Measurements from ENCODE around the gene DCAF17. TPM values are rescaled to one million over a fixed set of nuclear protein-coding genes. Genes with fewer than 3 reads are reported as not detected.
"Not testable (repeated sequence)": the region's sequence is repeated elsewhere in the genome, so short reads cannot be mapped to it uniquely, and the experiment has no call there.

The DCAF17 gene
- total RNA-seq, 1 experiment from 2014 or later: 27.8 TPM

DNA sequence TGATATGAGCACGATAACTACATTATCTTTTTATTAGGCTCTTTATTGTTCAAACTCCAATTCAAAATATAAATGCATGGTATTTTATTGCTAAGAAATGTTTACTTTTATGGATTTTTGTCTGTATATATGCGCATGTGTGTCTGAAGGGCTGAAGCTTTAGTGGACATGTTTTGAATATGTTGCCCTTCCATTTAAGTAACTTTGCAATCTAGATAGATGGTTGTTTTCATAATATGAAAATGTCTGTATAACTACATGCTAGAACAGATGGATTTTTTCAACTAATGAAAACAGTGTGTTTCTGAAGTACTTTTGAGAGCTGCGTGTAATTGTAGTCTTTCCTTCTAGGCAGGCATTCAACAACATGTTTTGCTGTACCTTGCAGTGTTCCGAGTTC is 18.7 kb downstream of the DCAF17 start:
- no peak for DNase-seq (ENCODE audit: low spot score)

DNA sequence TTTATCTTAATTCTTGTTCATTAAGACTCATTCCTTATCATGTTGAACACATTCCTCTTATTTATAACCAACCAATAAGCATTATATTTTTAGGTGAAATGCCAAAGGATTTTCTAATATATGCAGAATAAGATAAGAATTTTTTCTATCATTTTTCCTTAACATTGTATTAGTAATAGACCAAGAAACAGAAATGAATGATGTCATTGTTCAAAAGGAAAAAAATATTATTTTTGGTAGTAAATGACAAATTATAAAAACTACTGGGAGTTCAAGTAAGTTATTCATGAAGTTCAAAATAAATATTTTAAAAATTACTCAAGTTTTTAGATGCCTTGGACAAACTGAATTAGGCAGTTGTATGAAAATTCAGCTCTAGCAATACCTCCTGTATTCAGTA is 25.5 kb downstream of the DCAF17 start:
- DNase-seq (ENCODE audit: low spot score): no peak

DNA sequence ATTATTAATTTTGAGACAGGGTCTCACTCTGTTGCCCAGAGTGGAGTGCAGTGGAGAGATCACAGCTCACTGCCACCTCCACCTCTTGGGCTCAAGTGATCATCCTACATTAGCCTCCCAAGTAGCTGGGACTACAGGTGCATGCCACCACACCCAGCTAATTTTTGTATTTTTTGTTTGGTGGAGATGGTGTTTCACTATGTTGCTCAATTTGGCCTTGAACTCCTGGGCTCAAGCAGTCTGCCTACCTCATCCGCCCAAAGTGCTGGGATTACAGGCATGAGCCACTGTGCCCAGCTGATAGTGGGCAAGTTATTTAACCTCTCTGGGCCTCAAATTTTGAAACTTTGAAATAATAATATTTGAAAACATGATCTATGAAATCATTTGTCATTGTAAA is 26.5 kb downstream of the DCAF17 start:
- DNase-seq (ENCODE audit: low spot score): no peak

DNA sequence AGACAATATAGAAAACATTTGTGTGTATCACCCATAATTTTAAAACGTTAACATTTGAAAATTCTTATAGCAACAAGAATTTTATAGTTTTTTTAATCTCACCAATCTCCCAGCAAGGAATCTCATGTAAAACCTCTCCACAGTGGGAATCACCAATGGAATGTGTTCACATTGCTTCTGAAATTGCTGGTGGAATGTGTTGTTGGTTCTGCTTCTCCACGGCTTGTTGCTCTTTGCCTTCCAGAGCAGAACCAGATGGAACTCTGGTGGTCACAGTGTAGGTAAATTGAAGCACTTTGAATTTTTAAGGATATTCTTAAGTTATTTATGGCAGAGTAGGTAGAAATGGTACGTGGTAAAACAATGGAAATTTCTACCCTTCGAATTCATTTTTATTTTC is 35.1 kb downstream of the DCAF17 start:
- DNase-seq (ENCODE audit: low spot score): no peak

DNA sequence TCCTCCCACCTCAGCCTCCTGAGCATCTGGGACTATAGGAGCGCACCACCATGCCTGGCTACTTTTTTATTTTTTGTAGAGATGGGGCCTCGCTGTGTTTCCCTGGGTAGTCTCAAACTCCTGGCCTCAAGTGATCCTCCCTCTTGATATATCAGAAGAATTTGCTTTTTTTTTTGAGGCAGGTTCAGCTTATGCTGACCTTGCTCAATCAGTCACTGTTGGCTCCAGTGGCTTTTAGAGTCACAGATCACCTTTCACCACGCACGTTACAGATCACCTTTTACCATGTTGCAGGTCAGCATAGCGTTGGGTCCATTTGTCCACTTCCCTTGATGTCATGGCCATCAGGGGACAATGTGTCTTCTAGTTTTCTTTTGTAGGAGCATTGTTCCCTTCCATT is 36.1 kb downstream of the DCAF17 start:
- no peak for DNase-seq (ENCODE audit: low spot score)

DNA sequence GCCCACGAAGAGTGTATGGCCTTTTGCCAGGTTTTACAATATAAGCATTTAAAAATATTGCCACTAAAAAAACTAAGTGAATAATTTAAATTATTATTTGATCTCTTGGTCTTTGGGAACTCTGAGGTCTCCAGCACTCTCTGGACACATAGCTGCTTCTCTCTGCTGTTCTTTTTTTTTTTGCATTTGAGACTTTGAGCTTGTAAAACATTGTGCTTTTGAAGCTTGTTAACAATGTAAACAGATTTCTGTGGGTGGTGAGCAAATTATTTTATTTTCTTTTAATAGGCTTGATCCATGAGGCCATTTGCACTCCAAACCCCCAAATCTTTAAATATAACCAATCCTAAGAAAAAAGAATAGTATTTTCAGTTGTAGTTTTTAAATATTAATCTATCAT is 42.0 kb downstream of the DCAF17 start:
- no peak for DNase-seq (ENCODE audit: low spot score)

DNA sequence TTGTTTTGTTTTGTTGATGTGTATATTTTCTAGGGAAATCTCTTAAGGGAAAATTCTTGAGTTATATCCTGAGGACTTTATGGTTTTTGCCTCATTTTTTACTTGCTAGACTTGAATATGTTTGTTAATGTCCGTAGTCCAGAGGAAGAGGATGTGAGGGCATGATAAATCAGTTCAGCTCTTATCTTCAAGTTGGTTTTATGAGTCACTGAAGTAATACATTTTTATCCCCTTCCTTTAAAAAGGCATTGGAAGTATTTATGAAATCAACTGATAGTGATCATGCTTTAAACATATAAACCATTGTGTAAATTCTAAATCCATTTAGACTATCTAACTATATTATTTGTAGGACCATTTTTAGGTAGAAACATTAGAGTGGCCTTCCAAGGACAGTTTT is 44.3 kb downstream of the DCAF17 start:
- peak; percentile 42 for DNase-seq (ENCODE audit: low spot score)

DNA sequence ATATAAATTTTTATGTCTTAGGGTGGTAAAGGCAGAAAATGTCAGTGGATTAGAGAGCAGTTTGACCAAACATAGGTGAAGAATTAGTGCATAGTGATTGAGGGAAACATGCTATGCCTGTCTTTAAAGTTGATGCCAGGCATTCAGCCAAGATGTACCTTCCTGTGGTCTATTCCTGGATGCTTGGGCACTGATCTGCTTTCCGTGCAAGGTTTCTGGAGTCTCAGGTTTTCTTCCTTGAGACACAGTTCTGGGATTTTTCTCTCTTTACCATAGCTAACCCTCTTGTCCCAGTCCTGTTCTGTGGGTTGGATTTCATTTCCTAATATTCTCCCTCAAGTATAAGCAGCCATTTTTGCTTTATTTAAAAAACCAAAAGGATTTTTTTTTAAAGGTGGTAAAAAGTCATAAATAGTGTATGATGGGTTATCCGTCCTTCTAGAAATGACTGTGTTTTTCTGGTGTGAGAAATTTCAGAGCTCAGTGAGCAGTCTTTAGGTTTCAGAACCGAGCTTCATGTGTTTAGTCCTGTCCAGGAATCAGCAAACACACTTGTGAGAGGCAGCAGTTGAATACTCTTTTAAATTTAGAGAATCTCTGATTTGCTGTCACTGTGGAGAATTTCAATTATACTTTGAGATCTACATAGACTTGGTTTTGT is 45.3 kb downstream of the DCAF17 start:
- DNase-seq (ENCODE audit: low spot score): peak; percentile 13

DNA sequence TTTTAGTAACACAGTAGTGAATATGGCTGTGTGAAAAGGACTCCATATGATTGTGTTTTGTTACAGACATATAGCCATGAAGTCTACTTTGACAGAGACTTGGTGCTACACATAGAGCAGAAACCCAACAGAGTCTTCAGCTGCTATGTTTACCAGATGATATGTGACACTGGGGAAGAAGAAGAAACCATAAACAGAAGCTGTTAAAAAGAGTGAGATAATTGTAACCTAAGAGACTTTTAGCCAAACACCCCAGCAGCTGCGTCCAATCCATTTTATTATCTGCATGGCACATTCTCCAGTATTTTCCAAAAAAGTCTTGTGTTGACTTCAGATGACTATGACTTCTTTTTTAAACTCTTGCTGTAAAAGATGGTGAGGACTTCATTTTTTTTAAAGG is 46.9 kb downstream of the DCAF17 start:
- no peak for DNase-seq (ENCODE audit: low spot score)

DNA sequence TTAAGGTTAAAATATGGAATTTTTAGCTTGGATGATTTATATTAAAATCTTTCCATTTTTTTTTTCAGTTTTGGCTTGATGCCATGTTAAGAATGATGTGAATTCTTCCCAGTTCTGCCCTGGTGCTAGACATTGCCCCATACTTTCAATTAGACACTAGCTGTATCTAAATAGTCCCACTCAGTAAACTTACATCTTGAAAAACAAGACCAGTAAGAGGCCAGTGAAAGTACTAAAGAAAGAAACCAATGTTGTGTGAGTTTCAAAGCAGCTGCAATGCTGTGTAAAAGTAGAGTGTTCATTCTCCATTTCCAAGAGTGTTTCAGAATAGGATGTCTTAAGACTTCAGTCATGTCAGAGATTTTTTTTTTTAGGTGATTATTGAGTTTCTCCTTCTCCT is 48.3 kb downstream of the DCAF17 start:
- no peak for DNase-seq (ENCODE audit: low spot score)

DNA sequence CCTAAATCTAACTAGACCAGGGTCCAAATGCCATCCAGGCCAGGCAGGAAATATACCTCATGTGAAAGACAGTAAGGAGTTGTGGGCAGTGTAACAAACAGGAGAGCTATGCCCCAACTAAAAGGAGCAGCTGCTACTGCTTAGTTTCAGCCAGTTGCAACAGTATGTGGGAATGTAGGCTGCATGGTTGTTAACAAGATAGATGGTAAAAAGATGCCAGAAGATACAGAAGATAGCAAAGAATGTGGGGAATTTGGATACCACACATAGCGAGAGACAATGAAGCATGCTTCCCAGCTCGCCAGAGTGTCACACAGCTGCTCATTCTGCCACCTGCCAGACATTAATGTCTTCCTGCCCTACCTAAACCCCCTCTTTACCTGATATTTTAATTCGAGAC is 48.9 kb downstream of the DCAF17 start:
- peak; percentile 58 for DNase-seq (ENCODE audit: low spot score)

DNA sequence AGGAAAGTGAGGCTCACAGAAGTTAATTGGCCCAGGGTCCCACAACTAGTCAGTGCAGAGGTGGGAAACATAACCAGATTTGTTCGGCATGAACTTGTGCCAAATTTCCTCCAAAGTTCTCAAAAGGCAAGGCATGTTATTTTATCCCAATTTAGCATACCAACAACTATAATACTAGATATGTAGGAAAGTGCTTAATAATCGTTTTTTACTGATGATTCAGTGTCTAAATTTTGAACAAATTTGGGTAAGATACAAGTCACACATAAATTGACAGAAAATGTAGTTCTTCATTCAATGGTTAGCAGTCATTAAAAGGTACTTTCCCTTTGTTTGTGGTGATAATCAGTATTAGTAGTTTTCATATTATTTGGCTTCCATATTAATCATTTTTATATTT is 49.8 kb downstream of the DCAF17 start:
- no peak for DNase-seq (ENCODE audit: low spot score)

DNA sequence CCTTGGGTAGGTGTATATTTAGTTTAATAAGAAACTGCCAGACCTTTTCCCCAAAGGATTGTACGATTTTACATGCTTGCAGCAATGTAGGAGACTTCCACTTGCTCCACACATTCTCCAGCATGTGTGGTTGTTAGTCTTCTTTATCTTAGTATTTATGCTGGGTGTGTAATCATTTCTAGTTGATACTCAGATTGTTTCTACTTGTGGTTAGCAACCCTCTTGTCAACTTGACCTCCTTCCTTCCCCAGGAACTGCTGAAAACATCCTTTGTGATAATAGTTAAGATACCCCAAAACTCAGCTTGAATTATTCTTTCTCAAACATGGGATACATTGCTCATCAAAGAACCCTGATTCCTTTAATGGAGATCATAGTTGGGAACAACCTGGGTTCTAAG is 51.1 kb downstream of the DCAF17 start:
- DNase-seq (ENCODE audit: low spot score): no peak

DNA sequence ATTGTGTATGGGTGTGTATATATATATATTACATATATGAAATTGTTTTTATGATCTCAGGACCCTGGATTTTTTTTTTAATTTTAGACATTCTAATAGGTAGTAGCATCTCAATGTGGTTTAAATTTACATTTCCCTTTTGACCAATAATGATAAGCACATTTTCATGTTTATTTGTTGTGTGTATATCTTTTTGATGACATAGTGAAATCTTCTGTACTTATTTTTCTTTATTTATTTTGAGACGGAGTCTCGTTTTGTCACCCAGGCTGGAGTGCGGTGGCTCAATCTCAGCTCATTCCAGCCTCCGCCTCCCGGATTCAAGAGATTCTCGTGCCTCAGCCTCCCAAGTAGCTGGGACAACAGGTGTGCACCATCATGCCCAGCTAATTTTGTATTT is 53.2 kb downstream of the DCAF17 start:
- DNase-seq (ENCODE audit: low spot score): no peak

DNA sequence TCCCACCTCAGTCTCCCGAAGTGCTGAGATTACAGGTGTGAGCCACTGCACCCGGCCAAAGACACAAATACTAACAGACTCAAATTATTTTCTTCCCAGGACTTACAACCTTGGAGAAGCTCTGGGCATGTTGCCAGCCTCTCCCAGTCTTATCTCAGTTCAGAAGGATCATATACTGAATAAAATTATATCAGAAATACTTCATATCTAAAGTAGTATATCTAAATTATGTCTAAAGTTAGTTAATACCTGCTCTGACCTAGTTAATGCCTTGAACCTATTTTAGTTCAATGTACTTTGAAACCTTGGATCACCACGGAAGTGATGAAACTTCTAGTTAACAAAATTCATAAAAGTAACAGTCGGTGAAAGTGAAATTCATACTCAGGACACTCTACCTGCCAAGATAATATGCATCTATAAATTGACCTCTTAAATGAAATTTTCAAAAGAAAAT is 53.8 kb downstream of the DCAF17 start:
- no peak for DNase-seq (ENCODE audit: low spot score)

DNA sequence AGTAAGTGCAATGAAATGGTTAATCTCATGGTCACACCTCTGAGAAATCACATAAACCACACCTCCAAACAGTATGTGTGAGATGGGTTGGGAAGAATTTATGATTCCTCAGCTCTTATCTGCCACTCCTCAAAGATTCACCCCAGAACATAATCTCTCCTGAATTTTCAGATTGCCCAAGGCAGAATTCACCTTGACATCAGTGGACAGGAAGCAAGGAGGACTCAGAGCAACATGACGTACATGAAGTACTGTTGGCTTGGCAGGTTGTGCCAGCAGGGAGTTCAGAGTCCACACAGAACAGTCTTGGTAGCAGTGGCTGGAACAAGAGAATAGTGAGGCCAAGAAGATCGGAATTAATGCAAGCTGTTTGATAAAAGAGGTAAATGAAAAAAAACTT is 56.6 kb downstream of the DCAF17 start:
- peak; percentile 14 for DNase-seq (ENCODE audit: low spot score)

DNA sequence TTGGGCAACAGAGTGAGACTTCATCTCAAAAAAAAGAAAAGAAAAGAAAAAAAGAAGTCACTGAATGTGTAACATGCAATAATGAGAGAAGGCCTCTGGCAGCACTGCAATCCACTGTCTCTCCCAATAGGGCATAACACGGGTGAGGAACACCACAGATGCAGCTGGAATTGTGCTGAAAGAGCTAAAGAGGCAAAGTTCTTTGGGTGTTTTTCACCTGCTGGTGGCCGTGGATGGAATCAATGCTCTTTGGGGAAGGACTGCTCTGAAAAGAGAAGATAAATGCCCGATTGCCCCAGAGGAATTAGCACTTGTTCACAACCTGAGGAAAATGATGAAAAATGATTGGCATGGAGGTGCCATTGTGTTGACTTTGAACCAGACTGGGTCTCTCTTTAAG is 57.3 kb downstream of the DCAF17 start:
- DNase-seq (ENCODE audit: low spot score): no peak

DNA sequence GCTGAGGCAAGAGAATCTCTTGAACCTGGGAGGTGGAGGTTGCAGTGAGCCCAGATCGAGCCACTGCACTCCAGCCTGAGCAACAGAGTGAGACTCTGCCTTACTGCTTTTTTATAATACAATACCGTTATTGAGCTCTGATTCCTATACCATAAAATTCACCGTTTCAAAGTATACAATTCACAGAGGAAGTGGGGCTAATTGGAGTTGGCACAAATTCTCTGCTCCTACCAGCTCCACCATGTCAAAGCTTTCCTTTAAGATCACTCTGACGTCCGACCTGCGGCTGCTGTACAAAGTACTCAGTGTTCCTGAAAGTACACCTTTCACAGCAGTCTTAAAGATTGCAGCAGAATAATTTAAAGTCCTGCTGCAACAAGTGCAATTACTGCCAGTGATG is 58.6 kb downstream of the DCAF17 start:
- DNase-seq (ENCODE audit: low spot score): no peak

DNA sequence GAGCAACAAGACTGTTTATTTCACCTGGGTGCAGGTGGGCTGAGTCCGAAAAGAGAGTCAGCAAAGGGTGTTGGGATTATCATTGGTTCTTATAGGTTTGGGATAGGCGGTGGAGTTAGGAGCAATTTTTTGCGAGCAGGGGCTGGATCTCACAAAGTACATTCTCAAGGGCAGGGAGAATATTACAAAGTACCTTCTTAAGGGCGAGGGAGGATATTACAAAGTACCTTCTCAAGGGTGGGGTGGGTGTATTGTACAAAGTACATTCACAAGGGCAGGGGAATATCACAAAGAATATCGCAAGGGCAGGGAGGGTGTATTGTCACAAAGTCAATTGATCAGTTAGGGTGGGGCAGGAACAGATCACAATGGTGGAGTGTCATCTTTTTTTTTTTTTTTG is 63.6 kb downstream of the DCAF17 start:
- not testable (repeated sequence) for DNase-seq (ENCODE audit: low spot score)

DNA sequence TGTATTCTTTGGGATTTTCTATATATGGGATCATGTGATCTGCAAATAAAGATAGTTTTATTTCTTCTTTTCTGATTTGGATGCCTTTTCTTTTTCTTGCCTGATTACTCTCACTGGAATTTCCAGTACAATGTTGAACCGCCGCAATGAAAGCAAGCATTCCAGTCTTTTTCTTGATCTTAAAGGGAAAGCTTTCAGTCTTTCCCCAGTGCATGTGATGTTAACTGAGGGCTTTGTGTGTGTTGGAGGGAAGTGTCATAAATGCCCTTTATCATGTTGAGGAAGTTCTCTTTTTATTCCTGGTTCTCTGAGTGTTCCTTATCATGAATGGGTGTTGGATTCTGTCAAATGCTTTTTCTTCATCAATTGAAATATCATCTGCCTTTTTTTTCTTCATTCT is 71.3 kb downstream of the DCAF17 start:
- no peak for DNase-seq (ENCODE audit: low spot score)

DNA sequence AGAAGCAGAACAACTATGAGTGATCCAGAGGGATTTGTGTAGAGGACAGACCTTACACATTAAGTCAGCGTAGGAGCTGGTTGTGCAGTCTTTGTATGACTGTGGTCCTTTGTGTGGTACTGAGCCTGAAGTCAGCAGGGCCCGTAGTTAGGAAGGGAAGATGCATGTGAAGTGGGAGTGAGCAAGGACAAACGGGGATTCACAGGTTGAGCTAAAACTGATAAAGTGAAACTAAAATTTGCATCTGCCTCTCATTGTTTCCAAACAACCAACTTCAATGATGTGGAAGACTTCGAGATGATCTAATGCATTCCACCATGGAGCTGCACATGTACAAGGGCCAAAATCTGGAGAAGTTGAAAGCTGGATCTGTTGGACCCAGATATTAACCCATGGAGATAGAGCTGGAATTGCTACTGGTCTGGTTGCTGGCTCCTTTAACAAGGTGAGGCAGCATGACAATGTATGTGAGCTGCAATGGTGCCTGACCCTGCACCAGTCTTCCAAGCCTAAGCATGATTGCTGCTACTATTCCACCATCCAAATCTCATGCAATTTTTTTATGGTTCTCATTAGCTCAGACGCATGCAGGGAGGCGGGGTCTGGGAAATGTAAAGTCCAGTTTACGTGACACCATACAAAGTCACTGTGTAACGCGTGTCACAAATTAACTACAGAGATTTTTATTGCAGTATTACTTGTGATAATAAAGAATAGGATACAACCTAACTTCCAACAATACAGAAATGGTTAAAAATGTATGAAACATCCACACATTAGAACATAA is 76.1 kb downstream of the DCAF17 start:
- no peak for DNase-seq (ENCODE audit: low spot score)

DNA sequence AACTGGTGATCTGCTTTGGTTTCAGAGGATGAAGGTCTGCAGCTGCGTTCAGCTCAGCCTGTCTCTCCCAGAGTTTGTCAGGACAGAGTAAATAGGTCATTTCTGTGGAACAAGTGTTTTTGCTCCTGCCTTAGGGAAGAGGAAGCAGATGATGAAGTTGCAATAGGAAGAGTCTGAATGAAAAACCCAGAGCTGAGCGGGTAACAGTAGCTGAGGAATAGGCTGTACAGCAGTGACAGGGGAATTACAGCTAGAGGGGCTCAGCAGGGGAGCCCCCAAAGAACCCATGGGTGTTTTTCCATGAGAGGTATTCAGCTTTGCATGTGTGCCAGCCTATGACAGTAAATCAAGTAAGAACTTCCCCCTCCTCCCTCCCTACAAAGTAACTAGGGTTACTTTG is 78.0 kb downstream of the DCAF17 start:
- DNase-seq (ENCODE audit: low spot score): no peak

DNA sequence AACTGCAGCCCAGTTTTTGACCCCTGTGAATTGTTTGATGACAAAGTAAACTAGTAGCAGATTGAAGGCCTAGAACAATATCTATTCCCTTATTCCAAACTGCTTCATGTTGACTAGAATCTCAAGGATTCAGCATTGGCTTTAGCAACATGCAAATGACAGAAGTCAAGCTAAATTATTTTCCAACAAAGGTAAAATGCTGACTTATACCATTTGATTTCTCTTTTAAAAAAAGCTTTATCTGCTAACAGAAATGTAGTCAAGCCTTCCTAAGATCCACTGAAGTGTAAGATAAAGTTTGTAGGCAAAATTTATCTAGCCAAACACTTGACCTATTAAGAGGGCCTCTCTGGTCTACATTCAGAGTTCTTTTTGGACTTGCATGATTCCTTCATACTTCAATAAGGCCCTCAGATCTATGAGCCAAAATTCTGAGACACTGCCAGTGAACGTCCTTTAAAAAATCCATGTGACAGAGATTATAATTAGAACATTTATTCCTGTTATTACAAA is 78.7 kb downstream of the DCAF17 start:
- no peak for DNase-seq (ENCODE audit: low spot score)
